IPS-18a (cell line): ENCODE results near the gene ESR2.
"Not testable (repeated sequence)": the region's sequence is repeated elsewhere in the genome, so short reads cannot be mapped to it uniquely, and the experiment has no call there.

ENCODE experiments used
- H3K27ac ChIP-seq: one replicate; pipeline ENCODE4 v1.5.1; 2013; ENCODE audit warnings: low read length
- H3K27me3 ChIP-seq: one replicate; pipeline ENCODE4 v1.6.1; 2013; ENCODE audit warnings: mild to moderate bottlenecking, low read length; ENCODE audit not compliant: control insufficient read depth, insufficient read depth
- H3K36me3 ChIP-seq: one replicate; pipeline ENCODE4 v1.6.1; 2013; ENCODE audit warnings: low read depth, low read length; ENCODE audit not compliant: control insufficient read depth
- H3K4me1 ChIP-seq: one replicate; pipeline ENCODE4 v1.6.1; 2013; ENCODE audit warnings: low read depth, low read length; ENCODE audit not compliant: control insufficient read depth
- H3K4me3 ChIP-seq: one replicate; pipeline ENCODE4 v1.5.1; 2013; ENCODE audit warnings: low read length
- H3K9ac ChIP-seq: one replicate; pipeline ENCODE4 v1.6.1; 2013; ENCODE audit warnings: mild to moderate bottlenecking, low read length, moderate library complexity
- H3K9me3 ChIP-seq: one replicate; pipeline ENCODE4 v1.6.1; 2013; ENCODE audit warnings: low read depth, low read length; ENCODE audit not compliant: control insufficient read depth

The ESR2 gene

GRCh38 chr14:64218344-64219240 is 75.6 kb downstream of the ESR2 start:
- Histone ChIP-seq H3K4me1 (no peaks in the 10 kb centered on the region), H3K9ac (no peak overlapping the region), H3K27me3 (no peaks in the 10 kb centered on the region), H3K36me3 (peaks cover 81% of the 10 kb centered on the region), H3K27ac (no peak overlapping the region), H3K9me3 (no peaks in the 10 kb centered on the region), H3K4me3 (no peak overlapping the region)

GRCh38 chr14:64217834-64218233 is 76.3 kb downstream of the ESR2 start:
- peaks cover 79% of the 10 kb centered on the region for H3K36me3 ChIP-seq
- no peak overlapping the region for H3K9ac ChIP-seq
- no peaks in the 10 kb centered on the region for H3K4me1 ChIP-seq
- no peaks in the 10 kb centered on the region for H3K27me3 ChIP-seq
- H3K4me3 ChIP-seq: no peak overlapping the region
- H3K27ac ChIP-seq: no peak overlapping the region
- no peaks in the 10 kb centered on the region for H3K9me3 ChIP-seq

GRCh38 chr14:64217308-64217707 is 76.9 kb downstream of the ESR2 start:
- Histone ChIP-seq H3K4me3 (no peak overlapping the region), H3K27ac (no peak overlapping the region), H3K36me3 (peaks cover 82% of the 10 kb centered on the region), H3K9ac (no peak overlapping the region), H3K9me3 (no peaks in the 10 kb centered on the region), H3K4me1 (no peaks in the 10 kb centered on the region), H3K27me3 (no peaks in the 10 kb centered on the region)

GRCh38 chr14:64215978-64216377 is 78.2 kb downstream of the ESR2 start:
- Histone ChIP-seq H3K27ac (no peak overlapping the region), H3K9ac (no peak overlapping the region), H3K4me3 (no peak overlapping the region), H3K9me3 (no peaks in the 10 kb centered on the region), H3K27me3 (no peaks in the 10 kb centered on the region), H3K4me1 (no peaks in the 10 kb centered on the region), H3K36me3 (peaks cover 79% of the 10 kb centered on the region)

GRCh38 chr14:64215274-64215673 is 78.9 kb downstream of the ESR2 start:
- H3K4me1 ChIP-seq: no peaks in the 10 kb centered on the region
- no peak overlapping the region for H3K9ac ChIP-seq
- H3K4me3 ChIP-seq: no peak overlapping the region
- no peaks in the 10 kb centered on the region for H3K27me3 ChIP-seq
- H3K9me3 ChIP-seq: no peaks in the 10 kb centered on the region
- peaks cover 79% of the 10 kb centered on the region for H3K36me3 ChIP-seq
- no peak overlapping the region for H3K27ac ChIP-seq

GRCh38 chr14:64213853-64214570 is 80.2 kb downstream of the ESR2 start:
- H3K27ac ChIP-seq: no peak overlapping the region
- H3K9ac ChIP-seq: no peak overlapping the region

GRCh38 chr14:64213086-64213485 is 81.1 kb downstream of the ESR2 start:
- Histone ChIP-seq H3K27me3 (no peaks in the 10 kb centered on the region), H3K4me1 (no peaks in the 10 kb centered on the region), H3K27ac (no peak overlapping the region), H3K9ac (no peak overlapping the region), H3K9me3 (no peaks in the 10 kb centered on the region), H3K36me3 (peaks cover 77% of the 10 kb centered on the region), H3K4me3 (no peak overlapping the region)

More at GRCh38 chr14:64213853-64214570, 80.2 kb downstream of the ESR2 start:
- Histone ChIP-seq H3K36me3 (peaks cover 80% of the 10 kb centered on the region), H3K4me3 (no peak overlapping the region), H3K27me3 (no peaks in the 10 kb centered on the region), H3K4me1 (no peaks in the 10 kb centered on the region), H3K9me3 (no peaks in the 10 kb centered on the region)

GRCh38 chr14:64212666-64213065 is 81.5 kb downstream of the ESR2 start:
- H3K4me1 ChIP-seq: no peaks in the 10 kb centered on the region
- no peak overlapping the region for H3K27ac ChIP-seq
- H3K9me3 ChIP-seq: no peaks in the 10 kb centered on the region
- no peaks in the 10 kb centered on the region for H3K27me3 ChIP-seq
- H3K36me3 ChIP-seq: peaks cover 73% of the 10 kb centered on the region
- no peak overlapping the region for H3K4me3 ChIP-seq
- H3K9ac ChIP-seq: no peak overlapping the region

- H3K9me3 ChIP-seq, H3K27ac ChIP-seq, H3K4me3 ChIP-seq, H3K27me3 ChIP-seq, H3K9ac ChIP-seq, H3K4me1 ChIP-seq: not testable (repeated sequence)
- peaks cover 65% of the 10 kb centered on the region for H3K36me3 ChIP-seq
These were observed 83.3 kb downstream of the ESR2 start for GRCh38 chr14:64210912-64211311.

GRCh38 chr14:64210216-64210615 is 84.0 kb downstream of the ESR2 start:
- H3K4me1 ChIP-seq: no peaks in the 10 kb centered on the region
- H3K4me3 ChIP-seq: no peak overlapping the region
- H3K9me3 ChIP-seq: no peaks in the 10 kb centered on the region
- H3K27ac ChIP-seq: no peak overlapping the region
- H3K9ac ChIP-seq: no peak overlapping the region
- H3K36me3 ChIP-seq: peaks cover 58% of the 10 kb centered on the region
- H3K27me3 ChIP-seq: no peaks in the 10 kb centered on the region

GRCh38 chr14:64209444-64210131 is 84.6 kb downstream of the ESR2 start:
- Histone ChIP-seq H3K9me3 (no peaks in the 10 kb centered on the region), H3K4me1 (no peaks in the 10 kb centered on the region), H3K27ac (no peak overlapping the region), H3K4me3 (no peak overlapping the region), H3K27me3 (no peaks in the 10 kb centered on the region), H3K36me3 (peaks cover 53% of the 10 kb centered on the region), H3K9ac (no peak overlapping the region)
